Stimulated activated CD4-positive, alpha-beta T cell treated with anti-CD3 and anti-CD28 coated beads, Interleukin-2, amount 100 ng/mL, for 4 hours (primary cell): ENCODE results near the gene CACNA1C.

Source experiments
- DNase-seq: peaks from one replicate; pipeline ENCODE4 v3.0.0-alpha.2; 2020; ENCODE audit warnings: low read depth

Gene CACNA1C

GRCh38 chr12:2456813-2457186, 404.0 kb downstream of the CACNA1C start:
- no peak for DNase-seq

- no peak for DNase-seq
Observed at GRCh38 chr12:2457215-2457932, 404.6 kb downstream of the CACNA1C start.

- DNase-seq = no peak
Observed at GRCh38 chr12:2457933-2458414, 405.2 kb downstream of the CACNA1C start.

GRCh38 chr12:2460051-2460670, 407.4 kb downstream of the CACNA1C start:
- no peak for DNase-seq

- DNase-seq = no peak
Observed at GRCh38 chr12:2461046-2461445, 408.3 kb downstream of the CACNA1C start.

GRCh38 chr12:2461645-2462044, 408.9 kb downstream of the CACNA1C start:
- DNase-seq = no peak

- no peak for DNase-seq
Observed at GRCh38 chr12:2462087-2462486, 409.3 kb downstream of the CACNA1C start.

GRCh38 chr12:2463719-2464118, 410.9 kb downstream of the CACNA1C start:
- no peak for DNase-seq

- no peak for DNase-seq
Observed at GRCh38 chr12:2465681-2466080, 412.9 kb downstream of the CACNA1C start.

GRCh38 chr12:2466211-2466610, 413.4 kb downstream of the CACNA1C start:
- no peak for DNase-seq

- DNase-seq = no peak
Observed at GRCh38 chr12:2467447-2468195, 414.8 kb downstream of the CACNA1C start.

GRCh38 chr12:2475984-2476383, 423.2 kb downstream of the CACNA1C start:
- no peak for DNase-seq

GRCh38 chr12:2477009-2477766, 424.4 kb downstream of the CACNA1C start:
- no peak for DNase-seq

GRCh38 chr12:2479851-2480535, 427.2 kb downstream of the CACNA1C start:
- DNase-seq = no peak

- DNase-seq = no peak
Observed at GRCh38 chr12:2481346-2481745, 428.6 kb downstream of the CACNA1C start.

- DNase-seq = no peak
Observed at GRCh38 chr12:2481951-2482350, 429.2 kb downstream of the CACNA1C start.

GRCh38 chr12:2482938-2483660, 430.3 kb downstream of the CACNA1C start:
- DNase-seq = no peak

GRCh38 chr12:2483713-2484112, 430.9 kb downstream of the CACNA1C start:
- DNase-seq = no peak

- no peak for DNase-seq
Observed at GRCh38 chr12:2484141-2484776, 431.5 kb downstream of the CACNA1C start.

GRCh38 chr12:2485681-2486080, 432.9 kb downstream of the CACNA1C start:
- DNase-seq = no peak

- DNase-seq = no peak
Observed at GRCh38 chr12:2486796-2487195, 434.0 kb downstream of the CACNA1C start.
